Stomach (tissue), 4 donors: ENCODE results near the gene TBC1D7.
A peak's percentile ranks its signal among the peaks of the same experiment; 100 is the strongest.

Experiments
- CTCF ChIP-seq, 7 experiments: fragments of 450-650 bp in 4 of 7; fragments of 200-600 bp in 3 of 7; sonication (generic) in 3 of 7; IDR thresholded peaks; one replicate each; pipeline ENCODE4 v1.5.1; 2016 to 2019; ENCODE audit warnings: antibody characterized with exemption in 7 of 7, control low read depth in 2 of 7, mild to moderate bottlenecking in 1 of 7
- POLR2A ChIP-seq, 4 donors: fragments of 450-650 bp; IDR thresholded peaks; one replicate each; pipeline ENCODE4 v1.6.1; 2016; ENCODE audit warnings: antibody characterized with exemption in 4 of 4, control low read depth in 2 of 4, mild to moderate bottlenecking in 1 of 4, moderate library complexity in 1 of 4
- POLR2AphosphoS5 ChIP-seq, 3 donors: sonication (generic); formaldehyde crosslinking; IDR thresholded peaks; one replicate each; pipeline ENCODE4 v1.6.1; 2016; ENCODE audit warnings: antibody characterized with exemption in 3 of 3

DNA sequence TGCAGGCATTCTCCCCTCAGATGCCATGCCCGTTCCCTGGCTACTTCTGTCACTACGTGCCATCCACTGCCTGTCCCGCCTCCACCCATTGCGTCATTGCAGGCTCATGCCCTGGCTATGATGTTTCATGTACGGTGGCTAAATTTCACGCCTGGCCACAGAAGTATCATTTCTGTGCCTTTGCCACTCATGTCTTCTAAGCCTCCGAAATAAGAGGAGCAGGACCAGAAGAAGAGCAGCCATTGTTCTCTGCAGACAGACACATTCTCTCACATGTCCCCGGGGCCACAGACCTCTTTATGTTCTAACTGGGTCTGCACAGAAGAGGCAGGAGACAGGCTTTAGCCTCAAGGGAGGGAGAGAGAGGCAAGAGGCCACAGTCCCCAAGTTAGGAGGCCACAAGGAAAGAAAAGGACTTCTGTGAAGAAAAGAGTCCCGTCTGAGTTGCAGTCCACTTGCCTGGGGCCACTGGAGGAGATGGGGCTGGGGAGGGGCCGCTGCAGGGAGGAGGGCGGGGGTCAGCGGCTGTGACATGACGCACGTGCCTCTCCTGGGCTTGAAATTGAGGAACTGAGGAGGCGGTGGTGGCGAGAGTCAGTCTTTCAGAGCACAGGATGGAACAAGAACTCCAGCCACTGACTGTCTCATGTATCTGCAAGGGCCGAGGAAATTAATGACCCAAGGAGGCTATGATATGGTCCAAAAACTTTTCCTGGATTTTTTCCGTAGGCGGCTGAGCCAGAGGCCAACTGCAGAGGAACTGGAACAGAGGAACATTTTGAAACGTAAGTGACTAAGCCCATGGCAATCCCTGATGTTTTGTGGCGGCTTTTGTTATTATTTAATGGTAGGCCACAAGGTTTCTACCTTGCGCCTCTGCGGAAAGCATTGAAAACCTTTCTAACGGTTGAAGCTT is 55.9 kb downstream of the TBC1D7 start:
- TF ChIP-seq CTCF (IDR thresholded peaks at IDR 0.05) (no peak), POLR2A (IDR thresholded peaks at IDR 0.05) (no peak), POLR2AphosphoS5 (IDR thresholded peaks at IDR 0.05) (peak in 1 of 3 donors; percentile 23)
